ENCODE measurements around the gene MANF. TPM values are rescaled to one million over a fixed set of nuclear protein-coding genes. Genes with fewer than 3 reads are reported as not detected.
A peak's percentile ranks its signal among the peaks of the same experiment; 100 is the strongest.

MANF gene
- total and polyA plus RNA-seq, 2 of the 4 experiments (the other 2 are of a cell fraction) = 65.4 to 122 TPM

DNA sequence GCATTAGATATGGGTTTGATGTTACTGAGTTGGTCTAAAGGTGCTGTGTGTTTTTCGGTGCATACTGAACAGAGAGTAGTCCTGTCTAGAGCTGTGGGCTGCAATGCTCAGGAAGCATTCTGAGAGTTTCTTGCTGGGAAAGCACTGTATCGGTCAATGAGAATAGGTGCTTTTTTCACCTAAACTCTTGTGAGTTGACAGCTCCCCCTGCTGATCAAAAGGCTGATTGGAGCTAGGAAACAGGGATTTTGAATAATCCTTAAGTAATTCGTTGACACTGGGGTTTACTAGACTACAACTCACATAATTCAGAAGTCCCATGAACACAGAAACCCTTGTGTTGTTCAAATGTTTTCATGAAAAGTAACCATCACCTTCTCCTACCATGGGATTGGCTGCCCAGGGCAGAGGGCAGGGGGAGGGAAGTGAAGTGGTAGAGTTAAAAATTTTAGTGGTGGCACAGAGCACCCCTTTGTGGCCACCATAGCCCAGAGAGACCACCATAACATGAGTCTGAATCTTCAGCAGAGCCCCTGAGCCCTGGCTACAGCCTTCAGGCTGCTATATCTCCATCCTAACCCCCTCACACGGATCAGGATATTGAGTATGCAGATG is 13.0 kb upstream of the MANF start:
- Histone ChIP-seq H4K5ac (ENCODE audit: low read depth, low read length) (no peak overlapping the region), H3K4ac (ENCODE audit: low read depth, low read length) (no peak overlapping the region), H3K9me1 (ENCODE audit: insufficient read depth, low read length) (no peaks in the 10 kb centered on the region), H3K18ac (ENCODE audit: low read depth, low read length) (no peak overlapping the region), H3K27ac (ENCODE audit: insufficient read depth, low read length) (no peak overlapping the region), H3K23ac (ENCODE audit: low read depth, low read length) (no peak overlapping the region), H2BK15ac (ENCODE audit: low read depth, low read length) (no peak overlapping the region), H2BK20ac (ENCODE audit: low read depth, low read length) (no peak overlapping the region), H3K36me3 (ENCODE audit: control insufficient read depth, insufficient read depth, low read length) (no peaks in the 10 kb centered on the region), H2BK120ac (ENCODE audit: low read depth, low read length) (no peak overlapping the region), H2AK9ac (replicated peaks; ENCODE audit: low read depth, low read length, poor library complexity) (no peak overlapping the region), H2AK5ac (ENCODE audit: low read depth, low read length) (no peak overlapping the region), H3K56ac (ENCODE audit: extremely low read depth, insufficient read depth, low read length) (no peak overlapping the region), H3K79me1 (ENCODE audit: low read depth in 1 of 2, low read length in 2 of 2) (no peaks in the 10 kb centered on the region), H4K91ac (ENCODE audit: insufficient read depth, low read depth, low read length) (no peak overlapping the region), H4K20me1 (ENCODE audit: insufficient read depth, low read length) (no peaks in the 10 kb centered on the region), H2AFZ (replicated peaks; ENCODE audit: low read length, poor library complexity) (no peak overlapping the region), H3K9me3 (ENCODE audit: control insufficient read depth, insufficient read depth, low read length) (no peaks in the 10 kb centered on the region), H3K4me2 (ENCODE audit: low read depth, low read length) (no peak overlapping the region), H3K4me1 (ENCODE audit: control insufficient read depth, insufficient read depth, low read length) (no peaks in the 10 kb centered on the region), H3K9ac (ENCODE audit: low read depth, low read length) (no peak overlapping the region), H4K8ac (ENCODE audit: low read depth in 2 of 2, low read length in 2 of 2) (no peak overlapping the region), H2BK5ac (ENCODE audit: low read depth, low read length, poor library complexity, severe bottlenecking) (no peak overlapping the region), H3K14ac (replicated peaks; ENCODE audit: low read depth, low read length) (no peak overlapping the region), H3K27me3 (ENCODE audit: control insufficient read depth, insufficient read depth, low read length) (peaks cover 6% of the 10 kb centered on the region), H3K4me3 (ENCODE audit: insufficient read depth, low read depth, low read length) (no peak overlapping the region)
- DNase-seq (peak; percentile 76), ATAC-seq (ENCODE audit: low read depth) (peak; percentile 89)
- dilution Hi-C loops (cut with HindIII; ENCODE audit: low sequenced_read_pairs, unreplicated experiment) (loop anchor here (25.0 kb wide), 1 partner anchor 260 kb away; no protein-coding TSS in a partner anchor), intact Hi-C loops (cut with micrococcal nuclease) (loop anchor here (1.0 to 2.0 kb wide), 5 partner anchors 61 to 756 kb away; no protein-coding TSS in a partner anchor), in situ Hi-C loops (cut with MboI; ENCODE audit: low sequenced_read_pairs) (loop anchor here (5.0 to 10.0 kb wide), 4 partner anchors 275 to 800 kb away; partner anchors contain the start of gene MAPKAPK3)
- WGBS, 2 experiments (ENCODE audit: extremely low coverage in 2 of 2, insufficient read length in 1 of 2) = no CpG with 5 or more reads among the region's 4 CpGs
- ChIA-PET POLR2A (ENCODE audit: unreplicated experiment) (no interaction called here), CTCF (interaction anchor here (0.6 to 2.5 kb wide), 13 partner anchors 13 to 756 kb away, joined by 3 to 15 read pairs (median 4); partner anchors contain the start of gene MANF)
- TF ChIP-seq MAZ (IDR thresholded peaks at IDR 0.05; ENCODE audit: borderline replicate concordance, low read depth, low read length) = no peak
- TF ChIP-seq RAD21 (IDR thresholded peaks at IDR 0.05; ENCODE audit: low read length) = peak; percentile 93
- TF ChIP-seq, protein P1, sequence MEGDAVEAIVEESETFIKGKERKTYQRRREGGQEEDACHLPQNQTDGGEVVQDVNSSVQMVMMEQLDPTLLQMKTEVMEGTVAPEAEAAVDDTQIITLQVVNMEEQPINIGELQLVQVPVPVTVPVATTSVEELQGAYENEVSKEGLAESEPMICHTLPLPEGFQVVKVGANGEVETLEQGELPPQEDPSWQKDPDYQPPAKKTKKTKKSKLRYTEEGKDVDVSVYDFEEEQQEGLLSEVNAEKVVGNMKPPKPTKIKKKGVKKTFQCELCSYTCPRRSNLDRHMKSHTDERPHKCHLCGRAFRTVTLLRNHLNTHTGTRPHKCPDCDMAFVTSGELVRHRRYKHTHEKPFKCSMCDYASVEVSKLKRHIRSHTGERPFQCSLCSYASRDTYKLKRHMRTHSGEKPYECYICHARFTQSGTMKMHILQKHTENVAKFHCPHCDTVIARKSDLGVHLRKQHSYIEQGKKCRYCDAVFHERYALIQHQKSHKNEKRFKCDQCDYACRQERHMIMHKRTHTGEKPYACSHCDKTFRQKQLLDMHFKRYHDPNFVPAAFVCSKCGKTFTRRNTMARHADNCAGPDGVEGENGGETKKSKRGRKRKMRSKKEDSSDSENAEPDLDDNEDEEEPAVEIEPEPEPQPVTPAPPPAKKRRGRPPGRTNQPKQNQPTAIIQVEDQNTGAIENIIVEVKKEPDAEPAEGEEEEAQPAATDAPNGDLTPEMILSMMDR (conservative IDR thresholded peaks at IDR 0.05; ENCODE audit: low read depth, low read length) = peak; percentile 87
- TF ChIP-seq SMC3 (IDR thresholded peaks at IDR 0.05; ENCODE audit: low read depth, low read length) = peak; percentile 97
- no peak for TF ChIP-seq RFX5 (IDR thresholded peaks at IDR 0.05; ENCODE audit: low read depth, low read length)
- TF ChIP-seq BHLHE40 (IDR thresholded peaks at IDR 0.05; ENCODE audit: low read depth, low read length) = no peak
- no TSS peak for BruUV-seq (replicated peaks)

All from IMR-90 (cell line).